ENCODE data around the gene LDB1.

DNA sequence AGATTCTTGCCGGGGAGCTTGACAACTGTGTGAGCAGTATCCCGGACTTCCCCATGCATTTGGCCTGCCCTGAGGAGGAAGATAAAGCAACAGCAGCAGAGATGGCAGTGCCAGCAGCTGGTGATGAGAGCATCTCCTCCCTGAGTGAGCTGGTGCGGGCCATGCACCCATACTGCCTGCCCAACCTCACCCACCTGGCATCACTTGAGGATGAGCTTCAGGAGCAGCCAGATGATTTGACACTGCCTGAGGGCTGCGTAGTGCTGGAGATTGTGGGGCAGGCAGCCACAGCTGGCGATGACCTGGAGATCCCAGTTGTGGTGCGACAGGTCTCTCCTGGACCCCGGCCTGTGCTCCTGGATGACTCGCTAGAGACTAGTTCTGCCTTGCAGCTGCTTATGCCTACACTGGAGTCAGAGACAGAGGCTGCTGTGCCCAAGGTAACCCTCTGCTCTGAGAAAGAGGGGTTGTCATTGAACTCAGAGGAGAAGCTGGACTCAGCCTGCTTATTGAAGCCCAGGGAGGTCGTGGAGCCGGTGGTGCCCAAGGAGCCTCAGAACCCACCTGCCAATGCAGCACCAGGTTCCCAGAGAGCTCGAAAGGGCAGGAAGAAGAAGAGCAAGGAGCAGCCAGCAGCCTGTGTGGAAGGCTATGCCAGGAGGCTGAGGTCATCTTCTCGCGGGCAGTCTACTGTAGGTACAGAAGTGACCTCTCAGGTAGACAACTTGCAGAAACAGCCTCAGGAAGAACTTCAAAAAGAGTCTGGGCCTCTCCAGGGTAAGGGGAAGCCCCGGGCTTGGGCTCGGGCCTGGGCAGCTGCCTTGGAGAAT lies 19.3 kb upstream of the LDB1 start:
- no peak for TF ChIP-seq POLR2AphosphoS5 (IDR thresholded peaks at IDR 0.05; ENCODE audit: low read depth, low read length)
- TF ChIP-seq, protein P1, sequence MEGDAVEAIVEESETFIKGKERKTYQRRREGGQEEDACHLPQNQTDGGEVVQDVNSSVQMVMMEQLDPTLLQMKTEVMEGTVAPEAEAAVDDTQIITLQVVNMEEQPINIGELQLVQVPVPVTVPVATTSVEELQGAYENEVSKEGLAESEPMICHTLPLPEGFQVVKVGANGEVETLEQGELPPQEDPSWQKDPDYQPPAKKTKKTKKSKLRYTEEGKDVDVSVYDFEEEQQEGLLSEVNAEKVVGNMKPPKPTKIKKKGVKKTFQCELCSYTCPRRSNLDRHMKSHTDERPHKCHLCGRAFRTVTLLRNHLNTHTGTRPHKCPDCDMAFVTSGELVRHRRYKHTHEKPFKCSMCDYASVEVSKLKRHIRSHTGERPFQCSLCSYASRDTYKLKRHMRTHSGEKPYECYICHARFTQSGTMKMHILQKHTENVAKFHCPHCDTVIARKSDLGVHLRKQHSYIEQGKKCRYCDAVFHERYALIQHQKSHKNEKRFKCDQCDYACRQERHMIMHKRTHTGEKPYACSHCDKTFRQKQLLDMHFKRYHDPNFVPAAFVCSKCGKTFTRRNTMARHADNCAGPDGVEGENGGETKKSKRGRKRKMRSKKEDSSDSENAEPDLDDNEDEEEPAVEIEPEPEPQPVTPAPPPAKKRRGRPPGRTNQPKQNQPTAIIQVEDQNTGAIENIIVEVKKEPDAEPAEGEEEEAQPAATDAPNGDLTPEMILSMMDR (IDR thresholded peaks at IDR 0.05) = no peak
- TF ChIP-seq, protein P2, sequence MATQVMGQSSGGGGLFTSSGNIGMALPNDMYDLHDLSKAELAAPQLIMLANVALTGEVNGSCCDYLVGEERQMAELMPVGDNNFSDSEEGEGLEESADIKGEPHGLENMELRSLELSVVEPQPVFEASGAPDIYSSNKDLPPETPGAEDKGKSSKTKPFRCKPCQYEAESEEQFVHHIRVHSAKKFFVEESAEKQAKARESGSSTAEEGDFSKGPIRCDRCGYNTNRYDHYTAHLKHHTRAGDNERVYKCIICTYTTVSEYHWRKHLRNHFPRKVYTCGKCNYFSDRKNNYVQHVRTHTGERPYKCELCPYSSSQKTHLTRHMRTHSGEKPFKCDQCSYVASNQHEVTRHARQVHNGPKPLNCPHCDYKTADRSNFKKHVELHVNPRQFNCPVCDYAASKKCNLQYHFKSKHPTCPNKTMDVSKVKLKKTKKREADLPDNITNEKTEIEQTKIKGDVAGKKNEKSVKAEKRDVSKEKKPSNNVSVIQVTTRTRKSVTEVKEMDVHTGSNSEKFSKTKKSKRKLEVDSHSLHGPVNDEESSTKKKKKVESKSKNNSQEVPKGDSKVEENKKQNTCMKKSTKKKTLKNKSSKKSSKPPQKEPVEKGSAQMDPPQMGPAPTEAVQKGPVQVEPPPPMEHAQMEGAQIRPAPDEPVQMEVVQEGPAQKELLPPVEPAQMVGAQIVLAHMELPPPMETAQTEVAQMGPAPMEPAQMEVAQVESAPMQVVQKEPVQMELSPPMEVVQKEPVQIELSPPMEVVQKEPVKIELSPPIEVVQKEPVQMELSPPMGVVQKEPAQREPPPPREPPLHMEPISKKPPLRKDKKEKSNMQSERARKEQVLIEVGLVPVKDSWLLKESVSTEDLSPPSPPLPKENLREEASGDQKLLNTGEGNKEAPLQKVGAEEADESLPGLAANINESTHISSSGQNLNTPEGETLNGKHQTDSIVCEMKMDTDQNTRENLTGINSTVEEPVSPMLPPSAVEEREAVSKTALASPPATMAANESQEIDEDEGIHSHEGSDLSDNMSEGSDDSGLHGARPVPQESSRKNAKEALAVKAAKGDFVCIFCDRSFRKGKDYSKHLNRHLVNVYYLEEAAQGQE (IDR thresholded peaks at IDR 0.05; ENCODE audit: insufficient read depth in 1 of 2, low read depth in 2 of 2, low read length in 1 of 2) = no peak
- no peak for TF ChIP-seq TCF7L2 (IDR thresholded peaks at IDR 0.05; ENCODE audit: low read depth, low read length)

All from Panc1 (cell line).